GM18858 (cell line): ENCODE data around the gene HOXB6.

ENCODE experiments used
- ATAC-seq: cut with Tn5 transposase; IDR thresholded peaks from one replicate; pipeline ENCODE4 v1.9.1; 2021; ENCODE audit not compliant: unreplicated experiment

HOXB6 gene

GRCh38 chr17:48624118-48624517 lies 19.3 kb upstream of the HOXB6 start:
- ATAC-seq: no peak

GRCh38 chr17:48623583-48623982 lies 18.8 kb upstream of the HOXB6 start:
- no peak for ATAC-seq

- no peak for ATAC-seq
These were observed 18.1 kb upstream of the HOXB6 start for GRCh38 chr17:48622857-48623256.

- no peak for ATAC-seq
These were observed 16.9 kb upstream of the HOXB6 start for GRCh38 chr17:48621410-48622392.

GRCh38 chr17:48620461-48621139 lies 15.8 kb upstream of the HOXB6 start:
- no peak for ATAC-seq

GRCh38 chr17:48619826-48620449 lies 15.2 kb upstream of the HOXB6 start:
- ATAC-seq: no peak

- no peak for ATAC-seq
These were observed 13.6 kb upstream of the HOXB6 start for GRCh38 chr17:48618256-48618896.

- no peak for ATAC-seq
These were observed 12.9 kb upstream of the HOXB6 start for GRCh38 chr17:48617471-48618255.

GRCh38 chr17:48616717-48617470 lies 12.1 kb upstream of the HOXB6 start:
- ATAC-seq: no peak

GRCh38 chr17:48615963-48616716 lies 11.4 kb upstream of the HOXB6 start:
- no peak for ATAC-seq

- no peak for ATAC-seq
These were observed 10.5 kb upstream of the HOXB6 start, which contains the start of gene HOXB8 for GRCh38 chr17:48615047-48615962. TSS of gene HOXB8 (minus strand) at chr17:48615292. CDS start at chr17:48614704, 588 bp downstream.

GRCh38 chr17:48613862-48614694 lies 9.3 kb upstream of the HOXB6 start:
- no peak for ATAC-seq

- ATAC-seq: no peak
These were observed 8.3 kb upstream of the HOXB6 start for GRCh38 chr17:48612854-48613691.

GRCh38 chr17:48612456-48612853 lies 7.7 kb upstream of the HOXB6 start:
- ATAC-seq: no peak

GRCh38 chr17:48611681-48612455 lies 7.1 kb upstream of the HOXB6 start:
- no peak for ATAC-seq
